ENCODE data around the gene KCTD15. TPM values are rescaled to one million over a fixed set of nuclear protein-coding genes. Genes with fewer than 3 reads are reported as not detected.

The KCTD15 gene
- total RNA-seq, 2 experiments from 2014 or later, result 10.9 to 11.6 TPM

DNA sequence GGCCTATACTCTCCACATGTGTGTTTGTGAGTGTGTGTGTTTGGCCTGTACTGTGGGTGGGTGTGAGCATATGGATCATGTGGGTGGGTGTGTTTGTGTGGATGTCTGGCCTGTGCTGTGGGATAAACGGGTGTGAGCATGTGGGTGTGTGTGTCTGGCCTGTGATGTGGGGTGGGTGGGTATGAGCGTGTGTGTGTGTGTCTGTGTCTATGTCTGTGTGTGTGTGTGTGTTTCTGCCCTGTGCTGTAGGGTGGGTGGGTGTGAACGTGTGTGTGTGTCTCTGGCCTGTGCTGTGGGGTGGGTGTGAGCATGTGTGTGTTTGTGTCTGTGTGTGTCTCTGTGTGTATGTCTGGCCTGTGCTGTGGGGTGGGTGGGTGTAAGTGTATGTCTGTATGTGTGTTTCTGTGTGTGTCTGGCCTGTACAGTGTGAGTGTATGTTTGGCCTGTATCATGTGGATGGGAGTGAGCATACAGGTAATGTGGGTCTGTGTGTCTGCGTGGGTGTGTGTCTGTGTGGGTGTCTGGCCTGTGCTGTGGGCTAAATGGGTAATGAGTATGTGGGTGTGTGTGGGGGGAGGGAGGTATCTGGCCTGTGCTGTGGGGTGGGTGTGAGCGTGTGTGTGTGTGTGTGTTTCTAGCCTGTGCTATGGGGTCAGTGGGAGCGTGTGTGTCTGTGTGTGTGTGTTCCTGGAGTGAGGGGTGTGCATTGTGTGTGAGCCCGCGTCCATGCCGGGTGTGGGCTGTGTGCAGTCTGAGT lies 20.8 kb upstream of the KCTD15 start:
- Mint-ChIP-seq H3K27me3 (peaks cover 13% of the 10 kb centered on the region), H3K27ac (no peak overlapping the region), H3K36me3 (ENCODE audit: low read depth) (no peaks in the 10 kb centered on the region), H3K4me3 (no peak overlapping the region), H3K4me1 (peaks cover 14% of the 10 kb centered on the region), H3K9me3 (no peaks in the 10 kb centered on the region)
- CTCF ChIA-PET, result interaction anchor here (3.3 to 3.4 kb wide), 2 partner anchors 219 to 320 kb away, joined by 52 to 82 read pairs; no protein-coding TSS in a partner anchor
- DNase-seq, result no peak
- POLR2A ChIA-PET, result no interaction called here

DNA sequence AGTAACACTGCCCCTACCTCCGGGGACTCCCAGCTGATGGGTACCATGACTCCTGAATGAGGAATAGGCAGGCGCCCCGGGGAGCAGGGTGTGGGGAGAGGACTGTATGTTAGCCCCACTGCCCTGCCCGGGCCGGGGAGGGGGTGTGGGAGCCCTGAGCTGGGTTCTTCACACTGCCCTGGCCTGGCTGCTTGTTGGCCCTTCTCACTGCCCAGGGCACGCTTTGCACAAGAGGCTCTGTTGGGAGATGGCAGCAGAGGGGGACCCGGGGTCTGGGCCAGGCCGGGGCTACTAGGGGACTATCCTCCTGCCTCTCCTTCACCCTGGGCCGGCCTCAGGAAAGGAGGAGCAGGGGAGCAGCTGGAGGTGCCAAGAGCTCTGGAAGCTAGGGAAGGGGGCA lies 19.3 kb upstream of the KCTD15 start:
- Mint-ChIP-seq H3K4me1 (peaks cover 14% of the 10 kb centered on the region), H3K36me3 (ENCODE audit: low read depth) (no peaks in the 10 kb centered on the region), H3K4me3 (no peak overlapping the region), H3K27ac (no peak overlapping the region), H3K9me3 (no peaks in the 10 kb centered on the region), H3K27me3 (peaks cover 13% of the 10 kb centered on the region)
- no peak for DNase-seq
- ChIA-PET POLR2A (interaction anchor here (1.2 to 1.3 kb wide), 2 partner anchors 221 to 319 kb away, joined by 4 to 6 read pairs; no protein-coding TSS in a partner anchor), CTCF (interaction anchor here (0.7 to 3.4 kb wide), 53 partner anchors 9 to 617 kb away, joined by 3 to 82 read pairs (median 4); partner anchors contain the start of gene KCTD15)

DNA sequence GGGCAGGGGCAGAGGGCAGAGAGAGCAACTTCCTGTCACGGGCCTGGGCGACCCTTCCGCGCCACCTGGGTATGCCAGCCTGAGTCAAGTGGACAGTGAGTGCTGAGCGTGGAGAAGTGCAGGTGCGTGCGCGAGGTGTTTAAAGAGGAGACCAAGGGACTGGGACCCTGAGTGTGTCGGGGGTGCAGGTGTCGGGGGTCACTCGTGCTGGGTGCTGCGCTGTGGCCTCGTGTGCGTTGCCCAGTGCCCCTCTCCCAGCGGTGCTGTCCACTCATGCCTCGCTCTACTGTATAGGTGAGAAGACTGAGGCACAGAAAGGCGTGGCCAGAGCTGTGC lies 18.9 kb upstream of the KCTD15 start:
- Mint-ChIP-seq H3K9me3 (no peaks in the 10 kb centered on the region), H3K4me3 (no peak overlapping the region), H3K4me1 (peaks cover 14% of the 10 kb centered on the region), H3K27ac (no peak overlapping the region), H3K27me3 (peaks cover 13% of the 10 kb centered on the region), H3K36me3 (ENCODE audit: low read depth) (no peaks in the 10 kb centered on the region)
- DNase-seq, result no peak
- ChIA-PET POLR2A (interaction anchor here (0.9 to 1.3 kb wide), 4 partner anchors 9 to 319 kb away, joined by 3 to 6 read pairs (median 4); no protein-coding TSS in a partner anchor), CTCF (interaction anchor here (0.7 to 3.4 kb wide), 58 partner anchors 9 to 617 kb away, joined by 3 to 82 read pairs (median 4); partner anchors contain the start of gene KCTD15)

DNA sequence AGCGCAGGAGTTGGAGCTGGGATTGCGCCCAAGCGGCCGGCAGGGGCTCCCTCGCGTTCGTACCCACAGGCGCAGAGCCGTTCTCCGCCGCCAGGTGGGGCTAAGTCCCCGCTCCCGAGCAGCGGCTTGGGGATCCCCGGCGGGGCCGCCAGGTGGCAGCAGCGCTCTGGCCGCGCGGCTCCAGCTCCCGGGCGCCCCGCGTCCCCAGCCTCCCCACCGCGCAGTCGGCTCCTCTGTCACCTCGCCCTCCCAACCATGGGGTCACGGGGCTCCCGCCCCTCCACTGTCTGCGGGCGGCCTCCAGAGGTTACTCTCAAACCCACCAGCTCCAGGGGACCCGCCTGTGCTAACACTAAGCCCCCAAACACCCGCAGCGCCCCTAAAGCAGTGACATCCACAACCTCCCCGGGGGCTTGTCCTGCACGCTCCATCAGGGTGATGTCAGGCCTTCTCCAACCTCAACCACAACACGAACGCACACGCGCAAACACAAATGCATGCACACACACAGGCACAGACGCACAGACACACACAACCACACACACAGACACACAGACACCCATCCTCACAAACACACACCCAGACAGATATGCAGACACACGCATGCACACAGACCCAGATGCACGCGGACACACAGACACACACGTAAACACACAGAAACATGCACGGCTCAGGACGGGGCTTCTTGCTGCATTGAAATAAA lies 18.4 kb upstream of the KCTD15 start:
- CTCF ChIA-PET, result interaction anchor here (0.7 to 3.4 kb wide), 59 partner anchors 8 to 618 kb away, joined by 3 to 82 read pairs (median 4); partner anchors contain the start of gene KCTD15
- Mint-ChIP-seq H3K4me3 (no peak overlapping the region), H3K27ac (no peak overlapping the region), H3K4me1 (peaks cover 14% of the 10 kb centered on the region), H3K9me3 (no peaks in the 10 kb centered on the region), H3K36me3 (ENCODE audit: low read depth) (no peaks in the 10 kb centered on the region), H3K27me3 (peaks cover 13% of the 10 kb centered on the region)
- peak; percentile 87 for DNase-seq
- POLR2A ChIA-PET, result interaction anchor here (0.5 to 1.3 kb wide), 5 partner anchors 9 to 318 kb away, joined by 3 to 6 read pairs (median 4); no protein-coding TSS in a partner anchor

DNA sequence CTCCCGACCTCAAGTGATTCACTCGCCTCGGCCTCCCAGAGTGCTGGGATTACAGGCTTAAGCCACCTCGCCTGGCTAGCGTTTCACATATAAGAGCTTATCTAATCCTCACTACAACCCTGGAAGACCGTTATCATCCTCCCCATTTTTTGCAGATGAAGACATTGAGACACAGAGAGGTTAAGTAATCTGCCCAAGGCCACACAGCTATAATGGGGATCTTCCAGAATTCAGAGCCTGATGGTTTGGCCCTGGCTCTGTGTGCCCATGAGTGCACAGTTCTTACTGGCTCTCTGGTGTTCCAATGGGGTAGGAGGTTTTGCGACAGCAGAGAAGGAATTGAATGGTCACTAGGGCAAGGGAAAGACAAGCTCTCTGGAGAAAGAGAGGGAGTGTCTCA lies 16.8 kb upstream of the KCTD15 start:
- Mint-ChIP-seq H3K27ac (no peak overlapping the region), H3K27me3 (peaks cover 13% of the 10 kb centered on the region), H3K9me3 (no peaks in the 10 kb centered on the region), H3K4me1 (peaks cover 22% of the 10 kb centered on the region), H3K4me3 (no peak overlapping the region), H3K36me3 (ENCODE audit: low read depth) (no peaks in the 10 kb centered on the region)
- ChIA-PET POLR2A (no interaction called here), CTCF (no interaction called here)
- DNase-seq, result no peak

- peaks cover 26% of the 10 kb centered on the region for H3K4me1 Mint-ChIP-seq
- no peak overlapping the region for H3K27ac Mint-ChIP-seq
- ChIA-PET POLR2A (no interaction called here), CTCF (no interaction called here)
- no peaks in the 10 kb centered on the region for H3K9me3 Mint-ChIP-seq
- no peak overlapping the region for H3K4me3 Mint-ChIP-seq
- DNase-seq, result no peak
- no peaks in the 10 kb centered on the region for H3K36me3 Mint-ChIP-seq (ENCODE audit: low read depth)
- peaks cover 13% of the 10 kb centered on the region for H3K27me3 Mint-ChIP-seq
These were observed 16.4 kb upstream of the KCTD15 start for GRCh38 chr19:33780251-33780650.

DNA sequence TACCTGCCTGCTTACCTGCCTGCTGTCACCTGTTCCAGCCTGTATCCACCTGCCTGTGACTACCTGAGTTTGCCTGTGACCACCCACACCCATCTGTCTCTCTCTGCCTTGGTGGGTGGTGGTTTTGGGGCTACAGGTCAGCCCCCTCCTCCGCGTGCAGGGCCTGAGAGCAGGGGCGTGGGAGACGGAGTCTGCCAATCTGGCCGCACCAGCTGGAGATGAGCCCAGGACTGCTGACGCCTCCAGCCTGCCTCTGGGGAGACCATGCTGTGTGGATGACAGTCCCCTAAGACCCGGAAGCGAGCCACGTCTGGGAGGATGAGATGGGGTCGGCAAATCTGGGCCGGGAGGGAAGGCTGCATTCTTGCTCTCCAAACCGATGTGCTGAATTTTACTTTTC lies 15.9 kb upstream of the KCTD15 start:
- no peaks in the 10 kb centered on the region for H3K9me3 Mint-ChIP-seq
- no peak for DNase-seq
- no peak overlapping the region for H3K4me3 Mint-ChIP-seq
- POLR2A ChIA-PET, result no interaction called here
- CTCF ChIA-PET, result no interaction called here
- peaks cover 31% of the 10 kb centered on the region for H3K4me1 Mint-ChIP-seq
- H3K36me3 Mint-ChIP-seq (ENCODE audit: low read depth), result no peaks in the 10 kb centered on the region
- H3K27me3 Mint-ChIP-seq, result peaks cover 13% of the 10 kb centered on the region
- H3K27ac Mint-ChIP-seq, result no peak overlapping the region

DNA sequence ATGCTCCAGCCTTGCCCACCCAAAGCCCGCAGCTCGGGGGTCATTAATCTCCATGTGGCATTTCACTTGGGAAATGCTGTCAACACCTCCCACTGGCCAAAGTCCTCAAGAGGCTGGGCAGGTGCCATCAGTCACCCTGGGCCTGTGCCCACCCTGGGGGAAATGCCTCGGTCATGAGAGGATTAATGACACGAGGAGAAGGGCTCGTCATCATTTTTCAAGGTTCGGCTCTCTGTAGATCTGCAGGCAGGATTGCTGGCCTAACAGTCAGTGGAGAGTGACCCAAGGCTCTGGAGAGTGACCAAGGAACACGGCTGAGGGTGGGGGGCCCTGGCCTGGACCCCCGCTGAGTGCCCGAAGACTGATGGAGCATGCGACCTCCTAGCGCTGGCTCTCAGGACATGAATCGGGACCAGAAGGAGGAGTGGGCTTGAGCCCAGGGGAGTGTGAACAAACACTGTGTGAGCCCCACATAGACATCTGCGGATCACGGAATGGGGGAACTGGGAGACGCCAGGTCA lies 15.2 kb upstream of the KCTD15 start:
- POLR2A ChIA-PET, result no interaction called here
- DNase-seq, result no peak
- no peak overlapping the region for H3K27ac Mint-ChIP-seq
- H3K9me3 Mint-ChIP-seq, result no peaks in the 10 kb centered on the region
- H3K36me3 Mint-ChIP-seq (ENCODE audit: low read depth), result no peaks in the 10 kb centered on the region
- CTCF ChIA-PET, result interaction anchor here (1.3 kb wide), 1 partner anchor 13 kb away, joined by 3 read pairs; no protein-coding TSS in a partner anchor
- peaks cover 35% of the 10 kb centered on the region for H3K4me1 Mint-ChIP-seq
- H3K27me3 Mint-ChIP-seq, result peaks cover 15% of the 10 kb centered on the region
- no peak overlapping the region for H3K4me3 Mint-ChIP-seq

DNA sequence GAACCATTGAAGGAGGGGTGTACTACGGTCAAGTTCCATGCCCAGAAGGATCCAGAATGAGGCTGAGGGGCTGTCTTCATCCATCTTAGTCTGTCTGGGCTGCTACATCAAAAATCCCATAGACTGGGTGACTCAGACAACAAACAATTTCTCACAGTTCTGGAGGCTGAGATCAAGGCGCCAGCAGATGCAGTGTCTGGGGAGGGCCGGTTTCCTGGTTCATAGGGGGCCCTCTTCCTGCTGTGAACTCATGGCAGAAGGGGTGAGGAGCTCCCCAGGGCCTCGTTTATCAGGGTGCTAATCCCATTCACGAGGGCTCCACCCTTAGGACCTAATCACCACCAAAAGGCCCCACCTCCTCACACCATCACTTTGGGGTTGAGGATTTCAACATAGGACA lies 14.7 kb upstream of the KCTD15 start:
- POLR2A ChIA-PET, result no interaction called here
- H3K4me3 Mint-ChIP-seq, result no peak overlapping the region
- CTCF ChIA-PET, result interaction anchor here (1.3 kb wide), 1 partner anchor 13 kb away, joined by 3 read pairs; no protein-coding TSS in a partner anchor
- DNase-seq, result no peak
- H3K4me1 Mint-ChIP-seq, result peaks cover 35% of the 10 kb centered on the region
- H3K36me3 Mint-ChIP-seq (ENCODE audit: low read depth), result no peaks in the 10 kb centered on the region
- no peaks in the 10 kb centered on the region for H3K9me3 Mint-ChIP-seq
- H3K27me3 Mint-ChIP-seq, result peaks cover 15% of the 10 kb centered on the region
- no peak overlapping the region for H3K27ac Mint-ChIP-seq

DNA sequence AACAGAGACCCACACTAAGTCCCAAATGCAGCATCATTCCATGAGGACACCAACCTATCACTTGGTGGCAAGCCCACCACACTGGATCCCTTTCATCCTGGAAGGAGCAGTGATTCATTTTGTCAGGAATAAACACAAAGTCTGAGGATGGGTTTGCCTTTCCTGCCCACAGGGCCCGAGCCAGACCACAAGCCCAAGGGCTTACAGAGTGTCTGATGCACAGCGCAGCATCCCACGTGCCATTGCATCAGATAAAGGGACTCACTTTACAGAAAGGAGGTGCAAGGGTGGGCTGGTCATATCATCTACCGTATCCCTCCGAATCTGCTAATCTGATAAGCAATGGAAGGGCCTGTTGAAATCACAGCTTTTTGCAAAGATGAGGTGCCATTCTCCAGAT lies 12.2 kb upstream of the KCTD15 start:
- H3K4me1 Mint-ChIP-seq, result peaks cover 29% of the 10 kb centered on the region
- no peaks in the 10 kb centered on the region for H3K9me3 Mint-ChIP-seq
- ChIA-PET CTCF (interaction anchor here (1.4 to 2.6 kb wide), 2 partner anchors 10 to 214 kb away, joined by 5 to 13 read pairs; no protein-coding TSS in a partner anchor), POLR2A (interaction anchor here (0.9 to 2.4 kb wide), 5 partner anchors 10 to 387 kb away, joined by 4 to 13 read pairs (median 8); partner anchors contain the start of gene KCTD15)
- no peak overlapping the region for H3K4me3 Mint-ChIP-seq
- no peaks in the 10 kb centered on the region for H3K36me3 Mint-ChIP-seq (ENCODE audit: low read depth)
- DNase-seq, result no peak
- H3K27me3 Mint-ChIP-seq, result peaks cover 14% of the 10 kb centered on the region
- no peak overlapping the region for H3K27ac Mint-ChIP-seq

DNA sequence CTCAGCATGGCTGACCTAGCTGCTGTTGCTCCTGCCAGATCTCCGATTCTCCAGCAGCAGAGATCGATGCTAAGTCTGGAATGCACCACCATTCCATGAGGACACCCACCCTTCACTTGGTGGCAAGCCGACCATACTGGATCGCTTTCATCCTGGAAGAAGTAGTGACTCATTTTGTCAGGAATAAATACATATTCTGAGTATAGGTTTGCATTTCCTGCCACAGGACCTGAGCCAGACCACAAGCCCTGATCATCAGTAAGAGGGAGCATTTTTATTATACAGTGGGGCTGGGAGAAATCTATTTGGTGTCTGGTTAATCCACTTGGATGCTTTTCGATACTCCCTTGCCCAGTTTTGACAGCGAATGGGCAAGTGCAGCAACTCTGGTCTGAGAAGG lies 10.9 kb upstream of the KCTD15 start:
- H3K27me3 Mint-ChIP-seq, result peaks cover 11% of the 10 kb centered on the region
- no peak for DNase-seq
- H3K4me3 Mint-ChIP-seq, result no peak overlapping the region
- POLR2A ChIA-PET, result interaction anchor here (0.7 to 2.4 kb wide), 5 partner anchors 9 to 386 kb away, joined by 4 to 13 read pairs (median 8); partner anchors contain the start of gene KCTD15
- no peaks in the 10 kb centered on the region for H3K36me3 Mint-ChIP-seq (ENCODE audit: low read depth)
- peak overlapping the region; percentile 36 for H3K27ac Mint-ChIP-seq
- no peaks in the 10 kb centered on the region for H3K9me3 Mint-ChIP-seq
- H3K4me1 Mint-ChIP-seq, result peaks cover 22% of the 10 kb centered on the region
- CTCF ChIA-PET, result interaction anchor here (0.6 to 2.6 kb wide), 4 partner anchors 8 to 34 kb away, joined by 3 to 13 read pairs (median 5); partner anchors contain the start of gene KCTD15

GRCh38 chr19:33788676-33789075 lies 8.0 kb upstream of the KCTD15 start:
- Mint-ChIP-seq H3K36me3 (ENCODE audit: low read depth) (no peaks in the 10 kb centered on the region), H3K27ac (no peak overlapping the region), H3K4me1 (peaks cover 28% of the 10 kb centered on the region), H3K27me3 (peaks cover 24% of the 10 kb centered on the region), H3K9me3 (no peaks in the 10 kb centered on the region), H3K4me3 (no peak overlapping the region)
- DNase-seq, result no peak
- ChIA-PET POLR2A (no interaction called here), CTCF (no interaction called here)

GRCh38 chr19:33789344-33789743 lies 7.3 kb upstream of the KCTD15 start:
- peaks cover 25% of the 10 kb centered on the region for H3K4me1 Mint-ChIP-seq
- DNase-seq, result no peak
- H3K36me3 Mint-ChIP-seq (ENCODE audit: low read depth), result no peaks in the 10 kb centered on the region
- H3K9me3 Mint-ChIP-seq, result no peaks in the 10 kb centered on the region
- ChIA-PET CTCF (no interaction called here), POLR2A (no interaction called here)
- peaks cover 25% of the 10 kb centered on the region for H3K27me3 Mint-ChIP-seq
- no peak overlapping the region for H3K4me3 Mint-ChIP-seq
- H3K27ac Mint-ChIP-seq, result no peak overlapping the region
